Astrocyte of the cerebellum (primary cell): ENCODE results near the gene BLMH.

ENCODE experiments used
- DNase-seq: peaks from one replicate; pipeline ENCODE4 v3.0.0-alpha.2; 2011; ENCODE audit warnings: low read depth
- H3K4me3 ChIP-seq: 2 replicates; pipeline ENCODE4 v1.5.1; 2011; ENCODE audit warnings: mild to moderate bottlenecking, low read depth, low read length, moderate library complexity
- in situ Hi-C: cut with HindIII; loops from 2 replicates; pipeline ENCODE4 v1.10.0; 2017; ENCODE audit warnings: low sequenced_read_pairs
- TF ChIP-seq, protein P1 (sequence below): IDR thresholded peaks from 2 replicates; pipeline ENCODE4 v1.5.1; 2012; ENCODE audit warnings: low read length, low read depth, moderate library complexity, mild to moderate bottlenecking; ENCODE audit errors: missing control alignments

The BLMH gene

DNA sequence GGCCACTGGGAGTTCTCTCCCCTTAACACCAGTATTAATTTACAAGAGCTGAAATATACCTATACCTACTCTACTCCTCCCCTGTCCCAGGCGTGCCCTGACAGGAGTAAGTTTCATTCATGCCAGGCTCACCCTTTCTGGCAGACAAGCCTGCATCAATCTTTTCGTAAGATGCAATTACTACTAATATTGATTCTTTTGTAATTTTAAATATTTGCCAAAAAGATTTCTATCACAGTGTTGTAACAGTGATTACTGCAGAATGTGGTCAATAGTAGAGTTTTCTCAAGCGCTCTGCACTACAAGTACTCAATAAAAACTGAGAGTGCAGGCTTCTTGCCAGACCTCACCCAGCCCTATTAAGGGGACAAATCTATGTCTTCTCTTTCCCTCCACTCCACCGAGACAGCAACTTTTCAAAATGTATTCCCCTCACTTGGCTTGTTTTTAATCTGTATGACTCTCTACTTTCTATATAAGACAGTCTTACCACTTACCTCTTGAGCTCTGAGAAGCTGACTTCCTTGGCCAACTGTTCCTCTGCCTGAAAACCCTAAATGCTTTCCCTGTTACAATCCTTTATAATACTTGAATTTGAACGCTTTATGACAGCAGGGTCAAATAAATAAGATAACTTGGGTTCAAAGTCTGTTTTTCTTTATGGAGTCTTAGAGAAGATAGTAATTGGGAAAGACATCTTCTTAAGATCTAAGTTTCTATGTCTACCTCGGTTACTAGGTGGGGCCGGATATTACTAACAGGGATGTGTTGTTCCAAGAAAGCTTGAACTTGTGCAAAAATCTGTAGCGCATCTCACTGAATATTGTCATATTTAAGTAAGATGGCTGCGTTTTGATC, 42.0 kb upstream of the BLMH start, which contains the start of gene TMIGD1:
TSS of gene TMIGD1 (minus strand) at position 555 of the 858 bp plus-strand sequence. CDS start 1,924 bp downstream, outside the sequence.
- no peak for DNase-seq
- in situ Hi-C loops = no loop called here

DNA sequence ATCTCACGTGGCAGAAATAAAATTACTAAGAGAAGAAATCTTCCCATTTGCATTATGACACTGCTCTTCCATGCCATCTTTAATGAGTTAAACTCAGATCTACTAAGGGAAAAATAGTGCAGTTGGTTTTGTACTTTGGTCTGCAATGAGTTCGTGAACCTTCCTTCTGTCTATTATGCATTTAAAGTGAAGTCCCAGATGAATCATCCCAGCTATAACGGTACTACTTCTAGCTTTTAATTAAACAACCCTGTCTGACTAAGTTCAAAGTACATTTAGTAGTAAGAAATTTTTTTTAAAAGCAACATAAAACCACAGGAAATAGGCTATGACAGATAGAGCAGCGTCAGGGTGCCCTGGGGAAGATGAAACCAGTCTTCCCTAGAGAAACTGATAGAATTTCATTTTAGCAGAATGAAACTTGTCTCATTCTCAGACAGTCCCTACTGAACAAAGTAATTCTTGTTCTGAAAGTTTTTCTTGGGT, 40.4 kb upstream of the BLMH start:
- DNase-seq = peak; percentile 18
- TF ChIP-seq, protein P1, sequence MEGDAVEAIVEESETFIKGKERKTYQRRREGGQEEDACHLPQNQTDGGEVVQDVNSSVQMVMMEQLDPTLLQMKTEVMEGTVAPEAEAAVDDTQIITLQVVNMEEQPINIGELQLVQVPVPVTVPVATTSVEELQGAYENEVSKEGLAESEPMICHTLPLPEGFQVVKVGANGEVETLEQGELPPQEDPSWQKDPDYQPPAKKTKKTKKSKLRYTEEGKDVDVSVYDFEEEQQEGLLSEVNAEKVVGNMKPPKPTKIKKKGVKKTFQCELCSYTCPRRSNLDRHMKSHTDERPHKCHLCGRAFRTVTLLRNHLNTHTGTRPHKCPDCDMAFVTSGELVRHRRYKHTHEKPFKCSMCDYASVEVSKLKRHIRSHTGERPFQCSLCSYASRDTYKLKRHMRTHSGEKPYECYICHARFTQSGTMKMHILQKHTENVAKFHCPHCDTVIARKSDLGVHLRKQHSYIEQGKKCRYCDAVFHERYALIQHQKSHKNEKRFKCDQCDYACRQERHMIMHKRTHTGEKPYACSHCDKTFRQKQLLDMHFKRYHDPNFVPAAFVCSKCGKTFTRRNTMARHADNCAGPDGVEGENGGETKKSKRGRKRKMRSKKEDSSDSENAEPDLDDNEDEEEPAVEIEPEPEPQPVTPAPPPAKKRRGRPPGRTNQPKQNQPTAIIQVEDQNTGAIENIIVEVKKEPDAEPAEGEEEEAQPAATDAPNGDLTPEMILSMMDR = no peak
- in situ Hi-C loops = no loop called here
- no peak overlapping the region for H3K4me3 ChIP-seq

More for the DNA sequence above, 42.0 kb upstream of the BLMH start, which contains the start of gene TMIGD1:
- no peak within 1 kb of the TSS for H3K4me3 ChIP-seq
- TF ChIP-seq, protein P1 = no peak

DNA sequence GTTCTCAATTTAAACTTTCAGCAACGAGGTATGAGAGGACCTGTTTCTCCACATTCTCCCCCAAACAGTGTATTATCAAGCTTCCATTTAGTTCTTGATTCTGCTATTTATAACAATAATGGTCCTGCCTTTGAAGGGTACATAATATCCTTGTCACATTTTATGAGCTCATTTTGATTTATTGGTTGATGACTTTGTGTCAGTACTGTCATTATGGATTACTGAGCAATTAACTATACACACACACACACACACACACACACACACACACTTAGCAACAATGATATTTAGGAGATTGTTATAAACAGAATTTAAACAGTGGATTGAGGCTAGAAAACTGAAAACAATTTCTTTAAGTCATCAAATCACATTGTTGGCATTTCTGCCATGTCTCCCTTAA, 35.1 kb upstream of the BLMH start:
- no peak overlapping the region for H3K4me3 ChIP-seq
- TF ChIP-seq, protein P1 = no peak
- in situ Hi-C loops = loop anchor here (5.0 kb wide), 1 partner anchor 95 kb away; no protein-coding TSS in a partner anchor
- no peak for DNase-seq

DNA sequence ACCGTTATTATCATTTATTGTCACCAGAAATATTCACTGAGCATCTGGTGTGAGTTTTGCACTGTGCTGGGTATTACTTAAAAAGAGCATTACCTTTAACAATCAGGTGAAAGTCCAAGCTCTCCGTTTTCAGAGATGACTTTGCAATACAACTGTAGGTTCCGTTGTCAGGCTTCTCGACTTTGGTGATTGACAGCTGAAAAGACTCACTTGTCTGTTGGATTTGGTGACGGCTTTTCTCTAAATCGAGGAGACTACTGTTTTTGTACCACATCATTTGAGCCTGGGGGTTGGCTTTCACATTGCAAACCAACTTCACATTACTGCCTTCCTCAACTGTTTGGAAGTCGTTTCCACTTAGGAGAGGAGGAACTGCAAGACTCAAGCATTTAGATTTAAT, 33.0 kb upstream of the BLMH start:
- H3K4me3 ChIP-seq = no peak overlapping the region
- DNase-seq = no peak
- TF ChIP-seq, protein P1 = no peak
- in situ Hi-C loops = loop anchor here (5.0 kb wide), 1 partner anchor 92 kb away; no protein-coding TSS in a partner anchor

DNA sequence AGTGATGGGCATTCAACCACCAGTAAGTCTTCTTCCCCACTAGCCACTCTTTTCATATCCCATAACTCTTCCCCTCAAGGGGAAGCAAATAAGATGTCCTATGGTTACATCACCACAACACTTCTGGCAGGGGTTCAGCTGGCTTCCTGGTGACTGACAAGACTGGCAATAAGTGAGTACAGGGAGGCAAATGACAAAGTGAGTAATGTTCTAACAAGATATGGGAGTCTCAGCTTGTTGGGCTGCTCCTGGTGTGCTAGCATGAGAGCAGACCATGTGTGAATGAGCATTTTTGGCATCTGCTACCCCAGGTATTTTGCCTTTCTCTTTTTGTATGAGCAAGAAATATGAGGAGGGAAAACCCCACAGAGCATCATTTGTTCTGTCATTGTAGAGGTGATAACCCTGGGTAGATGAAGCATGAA, 32.2 kb upstream of the BLMH start:
- TF ChIP-seq, protein P1 = no peak
- peak; percentile 31 for DNase-seq
- in situ Hi-C loops = no loop called here

DNA sequence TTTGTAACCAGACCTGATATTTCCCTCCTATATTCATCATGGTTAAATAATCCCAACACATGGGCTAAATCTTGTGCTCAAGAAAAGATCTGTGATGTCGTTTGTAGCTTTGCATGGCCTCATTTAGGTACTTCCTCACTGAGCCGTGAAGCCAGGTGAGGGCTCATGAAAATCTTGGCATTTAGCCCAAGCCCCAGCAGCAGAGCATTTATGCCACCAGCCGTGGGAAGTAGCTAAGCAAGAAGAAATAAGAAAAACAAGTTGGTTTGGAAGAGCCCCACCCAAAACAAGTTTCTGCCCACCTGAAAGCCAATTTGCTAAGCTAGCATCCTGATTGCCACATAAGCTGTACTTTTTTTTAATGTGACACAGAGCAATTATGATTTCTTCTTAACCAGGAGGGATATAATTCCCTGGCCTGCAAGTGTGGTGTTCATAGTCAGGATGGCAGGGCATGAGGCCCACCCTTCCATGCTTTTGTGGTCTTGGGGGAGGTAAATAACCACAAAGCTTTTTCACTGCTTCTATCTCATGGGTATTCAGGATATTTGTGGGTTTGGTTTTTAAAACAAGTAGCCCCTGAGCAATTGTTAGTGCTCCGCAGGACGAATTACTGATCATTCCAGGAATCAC, 31.6 kb upstream of the BLMH start:
- TF ChIP-seq, protein P1 = no peak
- H3K4me3 ChIP-seq = no peak overlapping the region
- DNase-seq = peak; percentile 18
- in situ Hi-C loops = no loop called here

More for the DNA sequence above, 32.2 kb upstream of the BLMH start:
- no peak overlapping the region for H3K4me3 ChIP-seq
